NCI-H1436 treated with DMSO at 0.1 percent for 48 hours (cell line): ENCODE data around the gene GRHL3.

Source experiments
- DNase-seq: peaks from one replicate; lab custom pipeline; 2025; lab: John Stamatoyannopoulos, UW

The GRHL3 gene

DNA sequence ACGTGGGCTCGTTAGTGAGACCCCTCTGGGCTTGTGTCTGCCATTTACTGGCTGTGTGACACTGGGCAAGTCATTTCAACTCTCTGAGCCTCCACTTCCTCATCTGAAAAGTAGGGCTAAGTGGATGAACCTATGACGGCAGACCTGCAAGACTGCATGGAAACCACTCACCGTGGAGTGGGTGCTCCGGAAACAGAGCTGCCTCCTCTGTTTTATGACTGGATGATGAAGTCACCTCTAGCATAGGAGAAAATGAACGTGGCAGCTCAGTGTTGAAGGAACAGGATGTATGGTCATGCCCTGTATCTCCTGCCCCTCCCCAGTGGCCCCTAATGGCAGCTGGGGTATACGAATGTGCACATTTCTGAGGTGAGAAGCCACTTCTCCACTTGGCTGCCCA lies 53.9 kb downstream of the GRHL3 start:
- no peak for DNase-seq

DNA sequence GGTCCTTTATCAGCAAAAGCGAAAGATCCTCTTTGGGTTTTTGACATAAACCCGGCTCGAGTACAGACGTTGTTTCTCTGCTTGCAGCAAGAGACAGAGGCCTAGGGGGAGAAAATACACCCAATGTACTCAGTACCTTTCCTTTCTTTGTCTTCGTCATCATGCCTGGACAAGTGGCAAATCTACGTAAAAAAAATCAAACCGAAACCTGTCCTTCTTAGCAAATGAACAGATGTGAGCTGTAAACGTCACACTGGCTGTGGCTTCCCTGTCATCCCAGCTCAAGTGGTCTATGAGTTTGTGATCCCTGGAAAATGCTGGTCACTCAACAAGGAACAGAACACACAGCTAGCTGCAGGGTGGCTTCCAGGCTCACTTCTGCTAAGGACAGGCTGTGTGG lies 54.6 kb downstream of the GRHL3 start:
- no peak for DNase-seq

DNA sequence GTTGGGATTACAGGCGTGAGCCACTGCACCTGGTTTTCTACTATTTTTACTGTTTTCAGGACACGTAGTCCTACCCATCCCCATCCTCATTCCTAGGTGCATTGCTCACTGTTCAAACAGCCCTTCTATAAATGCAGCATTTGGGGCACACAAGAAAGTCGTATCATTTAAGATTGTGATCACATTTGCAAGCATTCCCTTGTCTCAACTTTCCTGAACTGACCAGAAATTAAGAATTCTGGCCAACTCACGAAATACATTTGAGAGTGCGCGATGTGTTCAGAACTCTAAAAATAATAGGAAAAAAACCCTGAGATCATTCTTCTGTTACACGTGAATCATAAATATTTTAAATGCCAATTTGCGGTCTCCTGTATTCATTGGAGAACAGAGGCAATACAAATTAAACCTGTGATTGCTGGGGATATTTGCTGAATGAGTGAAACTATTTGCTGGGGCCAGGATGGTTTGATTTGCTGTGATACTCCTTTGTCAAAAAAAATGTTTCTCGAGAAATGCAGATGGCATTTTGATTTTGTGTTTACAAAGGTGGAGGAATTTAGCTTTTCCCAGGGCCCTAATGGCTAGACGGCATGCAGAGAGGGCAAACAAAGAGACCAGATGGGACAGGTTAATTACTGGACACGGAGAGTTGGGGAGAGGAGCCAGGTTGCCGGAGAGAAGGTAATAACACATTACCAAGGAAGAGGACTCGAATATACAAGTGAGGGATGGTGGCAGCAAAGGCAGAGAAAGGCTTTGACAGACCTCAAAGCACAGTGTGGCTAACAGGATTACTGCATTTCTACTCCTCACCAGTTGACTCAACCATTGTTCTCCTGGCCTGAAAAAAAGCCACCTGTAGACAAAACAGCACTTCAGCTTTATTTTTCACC lies 56.0 kb downstream of the GRHL3 start:
- no peak for DNase-seq

DNA sequence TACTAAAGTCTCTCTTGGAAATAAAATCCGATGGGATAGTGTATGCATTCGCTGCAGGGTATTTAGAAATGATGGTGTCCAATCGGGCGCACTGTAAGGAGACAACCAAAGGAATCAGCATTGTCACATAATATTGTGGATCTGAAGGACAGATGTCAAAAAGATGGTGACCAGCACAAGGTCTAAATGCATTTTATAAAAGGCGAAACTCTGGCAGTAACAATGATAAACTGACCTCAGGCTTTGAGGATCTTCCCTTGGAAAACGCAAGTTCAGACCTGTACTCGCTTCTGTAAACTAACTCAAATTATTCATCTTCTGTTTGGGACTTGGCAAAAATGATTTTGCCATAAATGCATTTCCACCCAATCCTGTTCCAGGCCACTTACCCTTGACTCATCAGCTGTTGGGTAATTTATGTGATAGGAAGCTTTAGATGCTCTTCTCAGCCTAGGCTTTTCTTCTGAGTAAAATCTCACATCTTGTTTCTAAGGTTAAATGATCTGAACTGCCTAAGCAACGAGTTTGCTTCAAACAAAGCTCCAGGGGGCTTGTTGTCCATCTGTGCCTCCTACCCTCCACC lies 60.7 kb downstream of the GRHL3 start:
- no peak for DNase-seq

DNA sequence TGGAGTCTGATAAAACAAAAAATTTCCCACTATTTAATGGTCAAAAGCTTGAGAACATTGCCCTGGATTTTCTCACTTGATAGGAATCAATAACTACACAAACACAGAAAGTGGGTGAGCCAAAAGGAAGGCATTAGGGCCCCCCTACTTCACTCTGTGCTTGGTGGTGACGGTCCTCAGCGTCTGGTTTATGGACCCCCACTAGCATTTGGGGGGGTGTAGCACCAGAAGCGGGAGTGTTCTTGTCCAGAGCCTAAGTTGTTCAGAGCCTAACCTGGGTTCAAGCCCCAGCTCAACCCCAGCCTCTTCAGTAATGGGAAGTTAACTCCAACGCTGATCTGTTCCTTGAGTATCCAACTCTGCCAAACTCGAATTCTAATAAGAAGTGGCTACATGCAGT lies 61.4 kb downstream of the GRHL3 start:
- DNase-seq = no peak

DNA sequence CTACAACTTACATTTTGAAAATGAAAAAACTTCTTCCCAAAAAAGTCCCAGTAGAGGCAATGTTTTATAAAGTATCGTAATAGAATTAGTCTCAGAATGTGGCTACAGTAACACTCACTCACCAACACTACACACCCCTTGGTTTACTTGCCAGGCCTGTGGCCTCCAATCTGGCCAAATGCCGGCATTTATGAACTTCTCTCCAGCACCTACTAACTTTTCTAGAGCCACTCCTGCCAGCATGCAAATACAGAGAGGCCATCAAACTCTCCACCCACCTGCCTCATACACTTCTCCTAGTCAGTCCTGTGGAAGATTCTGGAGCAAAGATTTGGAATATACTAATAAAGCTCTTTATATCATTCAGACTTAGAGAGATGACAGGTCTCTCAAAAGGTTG lies 62.1 kb downstream of the GRHL3 start:
- no peak for DNase-seq

DNA sequence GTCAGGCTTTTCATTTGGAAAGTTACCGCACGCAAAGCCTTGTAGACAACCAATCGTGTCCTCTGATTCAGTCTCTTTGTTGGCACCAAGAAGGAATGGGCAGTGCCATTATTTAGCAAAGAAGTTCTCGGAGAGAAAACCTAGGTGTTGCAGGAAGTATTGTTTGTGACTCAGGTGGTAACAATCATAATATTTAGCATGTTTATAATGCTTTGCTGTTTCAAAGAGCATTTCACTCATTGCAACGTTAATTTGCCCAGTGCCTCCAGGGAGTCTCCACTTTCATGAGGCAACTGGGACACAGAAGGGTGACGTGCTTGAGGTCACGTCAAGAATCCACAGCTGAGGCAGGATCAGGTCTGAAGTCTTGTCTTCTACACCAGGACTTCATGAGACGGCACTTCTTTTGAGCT lies 63.0 kb downstream of the GRHL3 start:
- DNase-seq = no peak

DNA sequence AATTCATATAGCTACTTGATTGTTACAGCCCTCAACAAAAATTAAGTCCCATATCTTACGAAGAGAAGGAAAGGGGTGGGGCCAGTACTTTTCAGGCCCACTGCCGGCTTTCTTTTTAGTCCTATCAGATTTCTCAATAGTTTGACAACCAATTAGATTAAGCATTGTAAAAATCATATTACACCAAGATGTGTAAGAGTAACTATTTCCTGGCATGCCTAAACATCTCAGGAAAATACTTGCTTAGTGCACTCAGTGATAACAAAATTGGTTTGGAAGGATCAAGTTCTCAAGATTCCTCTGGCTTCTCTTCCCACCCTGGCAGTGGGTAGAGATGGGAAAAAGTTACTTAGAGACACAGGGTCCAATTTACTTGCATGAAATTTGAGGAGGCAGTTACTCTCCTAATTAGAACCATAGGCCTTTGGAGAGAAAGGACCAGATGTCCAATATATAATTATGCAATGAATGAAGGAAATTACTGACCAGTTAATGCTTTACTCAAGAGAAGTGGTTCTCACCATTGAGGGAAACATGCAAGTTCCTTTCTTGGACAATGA lies 64.3 kb downstream of the GRHL3 start:
- DNase-seq = no peak

DNA sequence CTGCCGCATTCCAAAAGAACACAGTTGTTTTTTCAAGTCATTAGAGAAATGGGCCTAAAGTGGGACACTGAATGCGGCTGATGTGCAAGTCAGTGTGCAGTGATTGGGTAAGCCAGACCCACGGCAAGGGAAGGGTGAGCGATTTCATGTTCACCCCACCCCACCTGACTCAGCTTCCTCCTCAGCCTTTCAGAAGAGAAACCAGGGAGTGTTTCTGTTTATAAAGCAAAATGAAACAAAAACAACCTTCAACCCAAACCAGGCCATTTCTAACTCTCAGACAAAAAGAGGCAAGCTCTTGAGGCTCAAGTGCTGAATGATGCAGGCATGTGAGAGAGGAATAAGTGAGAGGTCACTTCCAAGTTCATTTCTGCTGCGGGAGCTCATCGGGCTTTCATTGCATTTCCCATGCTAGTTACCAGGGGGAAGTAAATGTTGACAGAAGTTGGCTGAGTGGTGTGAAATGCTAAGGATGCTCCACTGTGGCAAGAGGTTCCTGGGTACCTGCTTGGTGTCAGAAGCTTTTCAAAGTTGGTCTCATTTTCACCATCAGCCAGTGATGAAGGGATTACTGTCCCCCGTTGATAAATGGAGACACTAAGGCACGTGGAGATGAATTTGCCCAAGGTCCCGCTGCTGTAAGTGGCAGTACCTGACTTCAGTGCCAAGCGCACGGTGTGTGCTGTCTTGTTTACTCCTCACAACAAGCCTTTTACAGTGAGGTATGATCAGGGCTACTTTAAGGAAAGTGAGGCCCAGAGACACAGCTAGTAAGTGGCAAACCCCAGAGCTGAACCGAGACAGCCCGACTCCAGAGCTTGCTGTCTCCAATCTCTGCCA lies 65.3 kb downstream of the GRHL3 start:
- DNase-seq = no peak

DNA sequence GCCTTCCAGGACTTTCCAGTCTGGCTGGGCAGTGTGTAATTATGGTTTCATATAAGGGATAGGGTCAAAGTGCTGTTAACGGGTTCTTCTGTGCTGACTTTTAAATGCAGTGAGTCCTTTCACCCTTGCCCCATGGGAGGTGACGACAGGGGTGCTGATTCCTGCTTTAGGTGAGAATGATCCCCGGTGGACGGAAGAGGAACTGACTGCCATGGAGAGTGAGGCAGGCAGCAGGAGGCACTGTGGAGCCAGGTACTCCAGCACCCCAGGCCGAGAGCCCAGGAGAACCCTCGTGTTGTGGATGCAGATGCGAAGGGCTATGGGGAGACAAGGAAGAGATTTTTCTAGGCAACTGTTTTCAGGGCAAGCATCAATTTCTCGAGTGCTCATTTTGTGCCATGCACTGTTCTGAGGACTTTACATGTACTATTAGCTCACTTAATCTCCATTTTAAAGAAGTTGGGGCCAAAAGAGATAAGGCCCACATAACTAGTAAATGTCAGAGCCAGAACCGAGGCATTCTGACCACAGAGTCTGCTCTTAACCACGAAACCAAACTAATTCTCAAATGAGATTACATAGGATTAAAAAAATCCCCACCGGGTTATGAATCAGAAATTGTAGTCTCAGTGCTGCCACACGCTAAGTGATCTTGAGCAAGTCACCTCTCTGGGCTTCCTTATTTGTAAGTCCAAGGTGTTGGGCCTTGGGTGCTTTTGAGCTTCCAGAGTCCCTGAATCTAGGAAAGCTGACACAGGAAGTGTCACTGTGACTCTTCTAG lies 66.2 kb downstream of the GRHL3 start:
- no peak for DNase-seq

DNA sequence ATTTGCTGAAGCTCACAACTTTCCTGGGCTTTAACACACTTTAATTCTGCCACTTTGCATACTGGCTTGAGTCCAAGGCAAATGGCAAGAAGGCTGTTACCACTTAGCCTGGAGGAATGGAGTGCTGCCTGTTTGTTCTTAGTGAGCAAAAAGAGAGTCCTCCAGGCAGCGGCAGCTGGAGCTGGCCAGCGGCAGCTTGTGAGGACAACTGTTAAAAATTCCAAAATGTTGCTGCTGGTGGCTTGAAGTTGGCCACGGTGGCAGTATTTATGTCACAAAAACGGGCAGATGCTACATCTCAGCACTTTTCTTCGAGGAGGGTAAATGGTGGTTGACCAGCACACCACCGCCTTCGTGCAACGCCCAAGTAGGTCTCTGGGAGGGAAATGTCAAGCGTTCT lies 67.1 kb downstream of the GRHL3 start:
- DNase-seq = peak; percentile 7

DNA sequence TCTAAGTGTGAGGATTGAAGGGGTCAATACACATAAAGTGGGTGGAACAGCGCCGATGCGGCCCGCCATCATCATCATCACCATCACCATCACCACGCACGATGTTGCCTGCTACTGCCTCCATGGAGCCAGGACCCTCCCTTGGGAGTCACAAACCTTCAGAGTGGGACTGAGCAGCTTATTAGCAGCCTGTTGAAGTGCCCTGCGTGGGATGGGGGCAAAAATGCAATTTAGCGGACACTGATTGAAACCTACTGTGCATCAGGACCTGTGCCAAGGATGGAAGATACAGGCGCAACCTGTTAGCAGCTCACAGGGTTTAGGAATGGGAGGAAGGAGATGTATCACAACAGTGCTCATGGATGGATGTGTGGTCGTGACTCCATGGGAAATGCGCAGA lies 67.8 kb downstream of the GRHL3 start:
- no peak for DNase-seq

DNA sequence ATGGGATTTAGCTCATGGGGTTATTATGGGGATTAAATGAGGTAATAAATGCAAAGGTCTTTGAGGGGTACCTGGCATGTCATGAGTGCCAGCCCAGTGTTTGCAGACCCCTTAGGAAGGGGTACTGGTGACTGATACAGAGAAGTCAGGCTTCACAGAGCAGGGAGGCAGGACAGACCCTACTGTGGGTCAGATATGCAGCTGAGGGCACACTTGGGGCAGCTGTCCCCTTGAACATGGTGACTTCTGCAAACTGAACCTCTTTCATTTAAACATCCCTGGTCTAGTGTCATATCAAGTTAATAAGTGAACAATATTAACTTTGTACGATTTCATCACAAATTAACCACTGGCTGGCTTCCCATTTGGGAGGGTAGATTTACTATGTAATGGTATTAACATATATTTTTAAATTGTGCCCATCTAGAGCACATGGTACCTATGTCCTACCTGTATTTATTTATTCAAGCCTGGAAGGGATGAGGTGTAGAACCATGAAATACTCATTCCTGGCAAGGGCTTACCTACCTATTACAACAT lies 68.5 kb downstream of the GRHL3 start:
- DNase-seq = no peak

DNA sequence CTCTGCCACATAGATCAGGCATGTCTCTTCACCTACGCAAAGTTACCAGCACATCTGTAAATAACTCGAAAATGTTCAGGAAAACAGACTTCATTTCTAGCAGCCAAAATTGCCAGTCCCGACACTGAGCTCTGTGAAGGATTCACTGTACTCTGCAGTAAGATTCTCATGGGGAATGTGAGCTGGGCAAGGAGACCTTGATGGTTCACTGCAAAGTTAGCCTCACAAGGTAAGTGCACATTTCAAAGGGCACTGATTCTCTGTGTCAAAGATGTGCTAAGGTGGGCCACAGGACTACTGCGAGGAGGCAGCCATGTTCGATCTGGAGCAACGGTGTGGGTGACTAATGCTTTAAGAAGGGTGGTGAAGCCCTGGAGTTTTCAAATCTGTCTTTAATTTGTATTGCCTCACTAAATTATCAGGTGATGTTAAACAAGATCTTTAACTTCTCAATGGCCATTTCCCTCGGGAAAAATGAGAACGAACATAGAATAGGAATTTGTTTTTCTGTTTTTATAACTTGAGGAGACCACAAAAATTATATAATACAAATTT lies 69.3 kb downstream of the GRHL3 start:
- DNase-seq = no peak

DNA sequence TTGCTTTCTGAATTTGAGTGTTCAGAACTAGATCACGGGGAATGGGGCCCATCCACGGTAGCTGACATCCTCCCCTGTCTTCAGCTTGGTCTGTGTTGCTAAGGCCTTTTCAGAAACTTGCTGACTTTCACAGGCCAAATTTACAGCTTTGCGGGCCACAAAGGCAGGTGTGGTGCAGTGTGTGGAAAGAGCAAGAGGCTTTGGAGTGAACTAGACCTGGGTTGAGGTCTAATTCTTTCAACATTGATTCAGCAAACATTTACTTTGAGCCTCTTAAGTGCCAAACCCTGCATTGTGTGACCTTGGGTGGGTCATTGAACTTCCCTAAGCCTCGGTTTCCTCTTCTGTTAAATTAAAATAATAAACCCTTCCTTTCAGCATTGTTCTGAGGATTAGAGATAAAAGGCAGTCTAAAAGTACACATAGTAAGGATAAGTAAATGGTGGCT lies 70.1 kb downstream of the GRHL3 start:
- DNase-seq = no peak

DNA sequence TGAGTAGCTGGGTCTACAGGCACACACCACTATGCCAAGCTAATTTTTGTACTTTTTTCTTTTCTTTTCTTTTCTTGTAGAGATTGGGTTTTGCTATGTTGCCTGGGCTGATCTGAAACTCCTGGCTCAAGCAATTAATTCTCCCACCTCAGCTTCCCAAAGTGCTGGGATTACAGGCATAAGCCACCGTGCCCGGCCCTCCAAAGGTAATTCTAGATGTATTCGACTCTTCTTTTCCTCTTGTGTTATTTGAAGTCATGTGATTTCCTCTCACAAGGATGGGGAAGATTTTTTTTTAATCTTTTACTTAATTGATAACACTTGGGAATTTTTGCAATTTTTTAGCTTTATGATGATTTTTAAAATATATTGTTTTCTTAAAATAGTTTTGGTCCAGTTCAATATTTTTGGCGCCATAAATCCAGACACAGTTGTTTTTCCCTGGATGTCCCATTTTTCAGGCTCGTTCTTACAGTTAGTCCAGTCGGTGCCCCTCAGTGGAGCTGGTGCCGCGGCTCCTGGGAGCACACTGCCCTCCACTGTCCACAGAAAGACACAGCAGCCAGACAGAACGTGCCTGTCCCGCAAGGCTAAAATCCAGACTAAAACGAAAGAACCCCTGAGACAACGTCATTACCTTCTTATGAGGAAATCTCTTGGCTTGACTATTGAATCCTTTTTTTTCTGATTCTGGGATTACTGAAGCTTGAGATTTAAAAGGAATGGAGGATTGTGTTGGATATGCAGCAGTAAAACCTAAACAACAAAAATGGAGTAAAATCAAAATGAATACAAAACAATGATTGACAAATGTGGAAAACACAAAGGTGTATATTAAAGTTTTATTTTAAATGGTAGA lies 72.0 kb downstream of the GRHL3 start:
- DNase-seq = no peak

DNA sequence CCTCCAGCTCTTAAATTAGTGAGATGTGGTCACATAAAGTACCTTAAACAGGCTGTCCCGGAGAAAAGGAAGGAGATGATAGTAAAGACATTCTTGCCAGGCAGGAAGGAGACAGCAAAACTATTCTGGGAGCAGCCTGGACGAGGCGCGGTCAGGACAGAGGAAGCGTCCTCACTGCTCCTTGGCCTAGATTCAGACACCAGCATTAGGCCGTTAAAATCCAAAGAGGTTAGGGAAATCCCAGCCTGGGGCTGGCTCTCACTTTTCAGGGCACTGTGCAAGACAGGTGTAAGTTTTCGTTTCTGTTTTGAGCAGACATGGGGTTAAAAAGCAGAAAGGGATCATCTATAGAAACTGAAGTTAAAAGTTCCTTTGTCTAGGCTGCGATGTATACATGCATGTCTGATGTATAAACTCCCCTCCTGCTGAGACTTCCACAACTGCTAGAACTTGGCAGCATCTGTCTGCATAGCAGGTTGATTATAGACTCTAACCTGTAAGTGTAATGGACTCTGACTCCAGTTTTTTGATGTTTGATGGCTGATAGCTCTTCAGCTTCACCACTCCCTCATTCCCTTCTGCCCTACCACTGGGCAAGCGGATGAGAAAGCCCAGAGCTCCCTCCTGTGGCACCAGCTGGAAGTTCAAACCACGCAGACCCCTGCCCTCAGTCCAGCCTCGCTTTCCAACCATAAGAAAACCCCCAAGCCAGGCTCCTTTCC lies 72.9 kb downstream of the GRHL3 start:
- DNase-seq = no peak

DNA sequence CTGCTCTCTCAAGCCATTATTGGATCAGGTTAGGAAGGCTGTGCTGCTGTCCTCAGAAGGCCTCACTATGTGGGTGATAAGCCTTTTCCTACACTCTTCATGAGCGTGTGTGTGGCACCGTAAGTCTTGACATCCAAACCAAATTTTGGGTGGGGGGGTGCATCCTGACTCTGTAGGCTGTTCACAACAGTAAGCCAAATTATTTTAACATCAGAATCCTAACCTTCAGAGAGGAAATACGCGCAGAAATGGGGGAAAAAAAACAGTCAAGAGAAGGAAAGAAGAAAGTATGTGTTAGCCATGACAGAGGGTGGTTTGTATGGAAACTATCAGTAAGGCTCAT lies 73.4 kb downstream of the GRHL3 start:
- no peak for DNase-seq

DNA sequence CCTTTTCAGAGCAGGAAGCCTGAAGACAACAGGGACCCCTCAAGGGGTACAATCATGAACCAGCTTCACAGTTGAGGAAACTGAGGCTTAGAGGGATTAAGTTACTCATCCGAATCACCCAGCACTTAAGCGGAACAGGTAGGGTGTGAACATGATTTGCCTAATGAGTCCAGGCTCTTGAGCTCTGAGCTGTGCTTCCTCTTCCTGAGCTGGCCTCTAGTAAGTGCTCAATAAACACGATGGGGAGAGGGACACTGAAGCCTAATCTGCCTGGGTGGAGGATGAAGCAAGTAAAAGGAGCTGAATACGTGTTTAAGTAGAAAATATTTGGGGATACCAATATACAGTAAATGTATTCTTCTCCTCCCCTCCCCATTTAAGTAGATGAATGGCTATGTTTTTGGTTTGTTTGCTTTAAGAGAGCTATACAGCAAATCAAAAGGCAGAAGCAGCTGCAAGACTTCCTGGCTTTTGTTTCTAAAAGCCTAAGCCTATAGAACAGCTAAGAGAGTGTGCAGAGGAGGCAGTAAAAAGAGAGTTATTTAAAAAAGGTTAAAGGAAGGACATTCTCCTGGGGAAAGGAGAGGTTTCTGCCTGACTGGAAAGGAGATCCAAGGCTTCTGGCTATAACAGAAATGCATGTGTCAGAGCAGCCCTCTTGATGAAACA lies 74.0 kb downstream of the GRHL3 start:
- peak; percentile 33 for DNase-seq
